ENCODE data around the gene CENPV.

The CENPV gene

GRCh38 chr17:16358394-16358793 is 5.1 kb upstream of the CENPV start:
- DNase-seq, result no peak

- DNase-seq, result no peak
Observed at GRCh38 chr17:16354585-16354984, 1.3 kb upstream of the CENPV start.

DNA sequence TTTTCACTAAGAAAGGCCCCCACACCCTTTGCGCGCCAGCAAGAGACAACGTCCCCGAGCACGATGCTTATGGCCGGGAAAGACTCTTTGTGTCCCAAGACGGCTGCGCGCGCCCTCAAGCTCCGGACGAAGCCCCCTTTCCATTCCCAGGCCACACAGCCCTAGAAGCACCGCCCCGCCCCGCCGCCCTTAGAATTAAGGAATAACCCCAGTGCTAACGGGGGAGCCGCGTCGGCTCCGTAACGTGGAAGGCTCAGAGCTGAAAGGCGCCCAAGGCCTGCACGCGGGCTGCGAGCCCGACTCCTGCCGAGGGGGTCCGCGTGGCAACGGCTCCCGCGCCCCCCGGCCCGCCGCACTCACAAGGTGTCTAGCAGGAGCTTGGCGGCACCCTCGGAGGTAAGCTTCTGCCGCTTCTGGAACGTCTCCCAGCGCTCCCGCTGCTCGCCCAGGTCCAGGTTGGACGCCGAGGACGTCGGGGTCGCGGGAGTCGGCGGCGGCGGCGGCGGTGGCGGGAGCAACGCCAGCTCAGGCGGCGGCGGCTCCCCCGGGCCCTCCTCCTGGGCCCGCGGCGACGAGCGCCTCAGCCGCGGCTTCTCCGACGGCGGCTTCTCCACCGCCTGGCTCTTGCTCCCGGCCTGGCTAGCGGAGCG is 477 bp downstream of the CENPV start:
- DNase-seq, result peak; percentile 25

- peak; percentile 35 for DNase-seq
Observed at GRCh38 chr17:16352303-16352666, 984 bp downstream of the CENPV start.

GRCh38 chr17:16351831-16352230 is 1.4 kb downstream of the CENPV start:
- DNase-seq, result no peak

DNA sequence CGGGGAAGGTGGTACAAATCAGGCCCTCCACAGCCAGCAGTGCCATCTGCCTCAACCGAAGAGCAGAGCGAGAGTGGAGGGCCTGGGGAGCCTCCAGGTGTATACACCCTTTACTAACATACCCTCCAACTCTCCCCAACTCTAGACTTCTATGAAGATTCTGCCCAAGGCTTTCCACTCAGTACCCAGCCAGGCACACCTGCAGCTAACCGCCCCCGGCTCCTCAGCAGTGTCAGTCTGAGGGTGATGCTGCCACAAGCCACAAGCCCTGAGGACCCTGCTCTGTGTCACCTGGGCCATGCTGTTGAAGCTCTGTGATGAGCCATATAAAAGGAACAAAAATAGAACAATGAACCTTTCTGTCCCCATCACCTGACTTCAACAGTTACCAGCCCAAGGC is 3.8 kb downstream of the CENPV start:
- DNase-seq, result no peak

GRCh38 chr17:16348586-16348985 is 4.7 kb downstream of the CENPV start:
- no peak for DNase-seq

DNA sequence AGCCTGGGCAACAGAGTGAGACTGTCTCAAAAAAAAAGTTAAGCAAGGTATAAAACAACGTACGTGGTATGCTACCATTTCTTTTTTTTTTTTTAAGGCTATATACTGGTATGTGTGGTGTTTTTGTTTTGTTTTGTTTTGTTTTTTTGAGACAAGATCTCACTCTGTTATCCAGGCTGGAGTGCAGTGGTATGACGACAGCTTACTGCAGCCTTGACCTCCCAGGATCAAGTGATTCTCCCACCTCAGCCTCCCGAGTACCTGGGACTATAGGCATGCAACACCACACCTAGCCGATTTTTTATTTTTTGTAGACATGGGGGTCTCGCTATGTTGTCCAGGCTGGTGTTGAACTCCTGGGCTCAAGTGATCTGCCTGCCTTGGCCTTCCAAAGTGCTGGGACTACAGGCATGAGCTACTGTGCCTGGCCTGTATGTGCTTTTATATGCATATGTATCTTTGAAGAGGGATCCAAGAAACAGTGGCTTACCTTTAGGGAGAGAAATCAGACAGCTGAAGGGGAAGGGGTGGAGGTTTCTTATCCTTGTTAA is 6.5 kb downstream of the CENPV start:
- no peak for DNase-seq

GRCh38 chr17:16345565-16345964 is 7.7 kb downstream of the CENPV start:
- no peak for DNase-seq

GRCh38 chr17:16343569-16343968 is 9.7 kb downstream of the CENPV start:
- no peak for DNase-seq

- DNase-seq, result no peak
Observed at GRCh38 chr17:16342979-16343378, 10.3 kb downstream of the CENPV start.

DNA sequence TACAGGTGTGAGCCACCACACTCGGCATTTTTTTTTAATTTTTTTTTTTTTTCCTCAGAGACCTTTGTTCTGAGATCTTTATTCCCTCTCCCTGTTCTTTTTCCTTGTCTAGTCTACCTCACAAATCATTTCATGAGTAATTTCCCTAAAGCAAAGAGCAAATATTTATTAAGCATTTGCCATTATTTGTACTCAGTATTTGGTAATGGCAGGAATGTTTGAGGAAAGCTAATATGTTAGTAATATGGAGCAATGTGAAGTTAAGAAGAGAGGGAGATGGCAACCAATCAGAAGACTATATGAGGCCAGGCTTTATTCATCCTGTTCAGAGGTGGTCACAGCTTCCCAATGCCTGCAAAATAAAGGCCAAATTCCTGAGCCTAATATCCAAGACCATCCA is 13.3 kb downstream of the CENPV start:
- no peak for DNase-seq

DNA sequence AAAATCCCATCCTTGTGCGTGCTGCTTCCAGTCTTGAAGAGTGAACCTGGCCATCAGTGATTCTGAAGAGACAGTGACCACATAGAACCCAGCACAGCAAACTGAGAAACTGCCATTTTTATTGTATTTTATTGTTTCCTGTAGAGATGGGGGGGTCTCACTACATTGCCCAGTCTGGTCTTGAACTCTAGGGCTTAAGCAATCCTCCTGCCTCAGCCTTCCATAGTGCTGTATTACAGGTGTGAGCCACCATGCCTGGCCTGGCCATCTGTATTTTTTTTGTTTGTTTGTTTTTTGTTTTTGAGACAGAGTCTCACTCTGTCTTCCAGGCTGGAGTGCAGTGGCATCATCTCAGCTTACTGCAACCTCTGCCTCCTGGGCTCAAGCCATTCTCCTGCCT is 13.9 kb downstream of the CENPV start:
- no peak for DNase-seq

DNA sequence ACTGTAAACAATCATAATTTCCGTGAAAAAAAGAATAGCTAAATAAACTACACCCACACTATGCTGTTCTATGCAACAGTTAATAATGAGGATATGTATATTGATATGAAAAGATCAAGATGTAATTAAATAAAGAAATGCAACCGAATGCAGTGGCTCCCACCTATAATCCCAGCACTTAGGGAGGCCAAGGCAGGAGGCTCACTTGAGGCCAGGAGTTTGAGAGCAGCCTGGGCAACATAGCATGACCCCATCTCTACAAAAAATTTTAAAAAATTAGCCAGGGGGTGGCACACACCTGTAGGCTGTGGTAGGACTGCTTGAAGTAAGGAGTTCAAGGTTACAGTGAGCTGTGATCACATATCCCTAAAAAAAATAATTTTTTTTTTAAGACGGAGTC is 14.9 kb downstream of the CENPV start:
- DNase-seq, result no peak

- no peak for DNase-seq
Observed at GRCh38 chr17:16329519-16330271, 23.6 kb downstream of the CENPV start.

GRCh38 chr17:16328997-16329396 is 24.3 kb downstream of the CENPV start:
- no peak for DNase-seq

- DNase-seq, result no peak
Observed at GRCh38 chr17:16327018-16327417, 26.3 kb downstream of the CENPV start.

DNA sequence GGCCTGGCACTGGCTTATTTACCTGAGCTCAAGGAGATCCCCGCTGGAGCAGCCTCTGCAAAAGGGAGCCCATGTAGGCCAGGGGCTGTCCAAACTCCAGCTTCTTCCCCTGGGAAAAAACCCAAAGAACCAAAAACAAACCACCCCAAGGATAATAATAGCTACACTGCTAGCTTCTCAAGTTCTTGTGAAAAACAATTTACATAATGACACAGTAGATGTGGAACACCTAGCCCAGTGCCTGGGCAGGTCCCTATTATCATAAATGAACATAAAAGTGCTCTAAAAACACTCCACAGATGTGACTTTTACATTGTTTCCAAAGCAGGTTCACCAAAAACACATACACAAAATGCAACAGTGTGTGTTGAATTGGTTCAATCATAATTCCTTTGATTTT is 27.3 kb downstream of the CENPV start:
- no peak for DNase-seq

DNA sequence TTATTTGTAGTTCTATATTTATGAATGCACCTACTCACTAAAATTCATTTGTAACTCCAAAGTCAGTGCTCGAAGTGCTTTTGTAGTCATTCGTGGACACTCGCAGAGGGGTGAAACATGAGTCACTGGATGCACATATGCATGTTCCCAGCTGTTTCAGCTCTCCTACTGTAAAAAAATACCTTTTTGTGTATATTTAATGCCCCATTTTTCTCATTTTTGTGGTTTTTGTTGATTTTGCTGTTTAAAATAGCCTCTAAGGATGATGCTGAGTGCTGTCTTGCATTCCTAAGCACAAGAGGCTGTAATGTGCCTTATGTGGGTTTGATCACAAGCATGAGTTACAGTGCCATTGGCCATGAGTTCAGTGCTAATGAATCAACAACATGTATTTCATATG is 30.6 kb downstream of the CENPV start:
- DNase-seq, result no peak

DNA sequence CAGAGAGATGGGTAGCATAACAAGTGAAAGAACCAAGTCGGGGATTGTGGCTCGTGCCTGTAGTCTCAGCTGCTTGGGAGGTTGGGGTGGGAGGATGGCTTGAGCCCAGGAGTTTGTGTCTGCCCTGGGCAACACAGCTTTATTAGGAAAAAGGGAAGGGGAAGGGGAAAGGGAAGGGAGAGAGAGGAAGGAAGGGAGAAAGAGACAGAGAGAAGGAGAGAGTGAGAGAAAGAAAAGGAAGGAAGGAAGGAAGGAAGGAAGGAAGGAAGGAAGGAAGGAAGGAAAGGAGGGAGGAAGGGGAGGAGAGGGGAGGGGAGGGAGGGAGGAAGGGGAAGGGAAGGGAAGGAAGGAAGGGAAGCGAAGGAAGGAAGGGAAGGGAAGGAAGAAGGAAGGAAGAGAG is 33.3 kb downstream of the CENPV start:
- no peak for DNase-seq

GRCh38 chr17:16314859-16315258 is 38.4 kb downstream of the CENPV start:
- no peak for DNase-seq

GRCh38 chr17:16314189-16314588 is 39.1 kb downstream of the CENPV start:
- DNase-seq, result no peak

- no peak for DNase-seq
Observed at GRCh38 chr17:16313139-16314090, 39.9 kb downstream of the CENPV start.

Measured in stimulated activated CD4-positive, alpha-beta T cell treated with anti-CD3 and anti-CD28 coated beads, Interleukin-1b, Interleukin-23, amount 100 ng/mL, for 48 hours (primary cell).